Ecto neural progenitor cell (in vitro differentiated cells): ENCODE data around the gene CAMK1.

Source experiments
- DNase-seq: peaks from one replicate; pipeline ENCODE4 v3.0.0-alpha.2; 2018; ENCODE audit warnings: low spot score

The CAMK1 gene

GRCh38 chr3:9769426-9770275 is at the start of gene CAMK1:
CAMK1 (minus strand) TSS chr3:9769947; CDS start chr3:9767749, 2,198 bp downstream.
- peak; percentile 88 for DNase-seq

- no peak for DNase-seq
These were observed 49.1 kb upstream of the CAMK1 start for GRCh38 chr3:9818666-9819335.

GRCh38 chr3:9817436-9817835 is 47.7 kb upstream of the CAMK1 start:
- DNase-seq, result no peak

- no peak for DNase-seq
These were observed 46.2 kb upstream of the CAMK1 start for GRCh38 chr3:9815986-9816385.

- no peak for DNase-seq
These were observed 43.2 kb upstream of the CAMK1 start for GRCh38 chr3:9812870-9813483.

GRCh38 chr3:9810846-9811245 is 41.1 kb upstream of the CAMK1 start:
- no peak for DNase-seq

- DNase-seq, result peak; percentile 68
These were observed 40.7 kb upstream of the CAMK1 start for GRCh38 chr3:9810433-9810770.

- peak; percentile 86 for DNase-seq
These were observed 40.1 kb upstream of the CAMK1 start, which contains the start of gene TTLL3 for GRCh38 chr3:9809615-9810432. TTLL3 (plus strand) TSS chr3:9810262; CDS start chr3:9810662, 400 bp downstream.

GRCh38 chr3:9809239-9809614 is 39.5 kb upstream of the CAMK1 start:
- DNase-seq, result no peak

- peak; percentile 64 for DNase-seq
These were observed 38.7 kb upstream of the CAMK1 start for GRCh38 chr3:9808345-9809037.

- no peak for DNase-seq
These were observed 38.2 kb upstream of the CAMK1 start for GRCh38 chr3:9807981-9808344.

GRCh38 chr3:9806688-9807589 is 37.2 kb upstream of the CAMK1 start:
- no peak for DNase-seq

GRCh38 chr3:9806137-9806536 is 36.4 kb upstream of the CAMK1 start:
- no peak for DNase-seq

- DNase-seq, result no peak
These were observed 35.2 kb upstream of the CAMK1 start for GRCh38 chr3:9804996-9805395.

GRCh38 chr3:9803494-9803893 is 33.7 kb upstream of the CAMK1 start:
- DNase-seq, result no peak

- no peak for DNase-seq
These were observed 30.8 kb upstream of the CAMK1 start for GRCh38 chr3:9800529-9800928.

GRCh38 chr3:9797196-9797945 is 27.6 kb upstream of the CAMK1 start:
- no peak for DNase-seq

GRCh38 chr3:9795207-9795606 is 25.5 kb upstream of the CAMK1 start:
- no peak for DNase-seq

GRCh38 chr3:9794400-9794799 is 24.7 kb upstream of the CAMK1 start:
- no peak for DNase-seq
